OCI-LY7 (cell line): Measurements from ENCODE around the gene PTPN18.

Source experiments
- CTCF ChIP-seq: fragments of 200-600 bp; sonication (generic); conservative IDR thresholded peaks from 2 replicates; pipeline ENCODE4 v1.5.1; 2014; ENCODE audit warnings: mild to moderate bottlenecking, antibody characterized with exemption, low read length, moderate library complexity, mixed read lengths
- EZH2phosphoT487 ChIP-seq: fragments of 200-600 bp; sonication (generic); IDR thresholded peaks from 2 replicates; pipeline ENCODE4 v1.6.1; 2018; ENCODE audit warnings: low read depth, borderline replicate concordance, mild to moderate bottlenecking, mixed run types, antibody characterized with exemption, low read length, moderate library complexity, mixed read lengths

GRCh38 chr2:130378898-130379214 lies 23.0 kb downstream of the PTPN18 start:
- TF ChIP-seq CTCF (no peak), EZH2phosphoT487 (no peak)
